HCT116 (cell line): ENCODE measurements around the gene PRRT2. TPM values are rescaled to one million over a fixed set of nuclear protein-coding genes. Genes with fewer than 3 reads are reported as not detected.
A peak's percentile ranks its signal among the peaks of the same experiment; 100 is the strongest.

Source experiments
- ATAC-seq: fragments of 200-7000 bp; cut with Tn5 transposase; 2 replicates; pipeline ENCODE4 v1.9.1; 2020; ENCODE audit warnings: mild to moderate bottlenecking, moderate library complexity
- BruUV-seq: library from RNA; stranded (reverse); fragments of 400-500 nt; replicated peaks from 2 replicates; lab custom pipeline; 2021; lab: Mats Ljungman, UMichigan
- CTCF ChIA-PET: fragments of 300-600 bp; sonication (Branson Sonifier 250); formaldehyde crosslinking; loops from one replicate; lab custom pipeline; 2021; ENCODE audit warnings: antibody characterized with exemption; lab: Charles Lee
- POLR2A ChIA-PET: fragments of 300-600, 350-600 bp; sonication (Branson Sonifier 250); formaldehyde crosslinking; loops from one replicate; lab custom pipeline; 2021; ENCODE audit warnings: antibody characterized with exemption; lab: Charles Lee
- RAD21 ChIA-PET, 2 experiments: fragments of 300-600 bp; sonication (Branson Sonifier 250); formaldehyde crosslinking; loops; one replicate each; lab custom pipeline; 2023; ENCODE audit warnings: low total read pairs in 2 of 2; ENCODE audit not compliant: uncharacterized antibody in 2 of 2, unreplicated experiment in 2 of 2, low non-redundant PET in 1 of 2; lab: Charles Lee
- DNase-seq: peaks from one replicate; pipeline ENCODE4 v3.0.0-alpha.2; 2010; ENCODE audit warnings: low read depth, low spot score
- H2AFZ ChIP-seq: fragments of 200-600 bp; shearing (Covaris generic), sonication (generic); 2 replicates; pipeline ENCODE4 v1.6.1; 2017; ENCODE audit warnings: low read depth, mixed run types, mixed read lengths, antibody characterized with exemption, low read length; ENCODE audit not compliant: poor library complexity, severe bottlenecking
- H3K27ac ChIP-seq: 2 replicates; pipeline ENCODE4 v1.5.1; 2012; ENCODE audit warnings: low read depth, low read length
- H3K27me3 ChIP-seq: fragments of 200-600 bp; sonication (generic); 2 replicates; pipeline ENCODE4 v1.6.1; 2016; ENCODE audit warnings: mixed run types, low read length, mixed read lengths; ENCODE audit not compliant: insufficient read depth
- H3K36me3 ChIP-seq, 2 experiments: fragments of 200-500 bp in 1 of 2; fragments of 200-600 bp in 1 of 2; sonication (Bioruptor generic) in 1 of 2; sonication (generic) in 1 of 2; 2 replicates each; pipeline versions ENCODE4 v1.5.1 to v1.6.1; 2014 to 2016; ENCODE audit warnings: low read length in 2 of 2, inconsistent platforms in 1 of 2, mixed read lengths in 1 of 2, mixed run types in 1 of 2; ENCODE audit not compliant: insufficient read depth in 2 of 2, control insufficient read depth in 1 of 2
- H3K4me1 ChIP-seq, 2 experiments: fragments of 200-600 bp in 1 of 2; sonication (generic) in 1 of 2; 2 replicates each; pipeline versions ENCODE4 v1.5.1 to v1.6.1; 2012 to 2017; ENCODE audit warnings: low read length in 2 of 2, inconsistent platforms in 1 of 2, mild to moderate bottlenecking in 1 of 2, mixed read lengths in 1 of 2, mixed run types in 1 of 2, moderate library complexity in 1 of 2; ENCODE audit not compliant: insufficient read depth in 2 of 2, control insufficient read depth in 1 of 2
- H3K4me2 ChIP-seq: fragments of 200-600 bp; sonication (generic); 2 replicates; pipeline ENCODE4 v1.6.1; 2017; ENCODE audit warnings: mixed run types, low read length, mixed read lengths
- H3K4me3 ChIP-seq, 2 experiments: fragments of 200-600 bp in 1 of 2; sonication (generic) in 1 of 2; replicated peaks in 1 of 2; 2 replicates each; pipeline ENCODE4 v1.5.1; 2011 to 2016; ENCODE audit warnings: low read length in 2 of 2, control low read depth in 1 of 2, low read depth in 1 of 2, mild to moderate bottlenecking in 1 of 2, mixed read lengths in 1 of 2, mixed run types in 1 of 2
- H3K79me2 ChIP-seq: fragments of 200-600 bp; sonication (generic); 2 replicates; pipeline ENCODE4 v1.6.1; 2017; ENCODE audit warnings: mild to moderate bottlenecking, mixed run types, low read length, moderate library complexity, mixed read lengths; ENCODE audit not compliant: insufficient read depth
- H3K9ac ChIP-seq: fragments of 200-600 bp; sonication (generic); 2 replicates; pipeline ENCODE4 v1.6.1; 2016; ENCODE audit warnings: low read length, mixed read lengths
- H3K9me2 ChIP-seq: fragments of 200-600 bp; sonication (generic), shearing (Covaris generic); 2 replicates; pipeline ENCODE4 v1.6.1; 2017; ENCODE audit warnings: mixed run types, mild to moderate bottlenecking, moderate library complexity; ENCODE audit not compliant: insufficient read depth
- H3K9me3 ChIP-seq, 2 experiments: fragments of 200-500 bp in 1 of 2; fragments of 200-600 bp in 1 of 2; sonication (Bioruptor generic) in 1 of 2; sonication (generic) in 1 of 2; 2 replicates each; pipeline ENCODE4 v1.6.1; 2014 to 2017; ENCODE audit warnings: low read length in 2 of 2, mixed read lengths in 2 of 2, inconsistent platforms in 1 of 2, low read depth in 1 of 2, mild to moderate bottlenecking in 1 of 2, mixed run types in 1 of 2, moderate library complexity in 1 of 2; ENCODE audit not compliant: control insufficient read depth in 1 of 2, insufficient read depth in 1 of 2
- H4K20me1 ChIP-seq: fragments of 200-600 bp; sonication (generic), shearing (Covaris generic); 2 replicates; pipeline ENCODE4 v1.6.1; 2017; ENCODE audit warnings: mixed run types, mild to moderate bottlenecking, moderate library complexity; ENCODE audit not compliant: insufficient read depth
- ELF1 ChIP-seq: IDR thresholded peaks from 2 replicates; pipeline ENCODE4 v1.6.1; 2012; ENCODE audit warnings: low read depth, borderline replicate concordance
- EZH2 ChIP-seq: fragments of 200-600 bp; sonication (generic); IDR thresholded peaks from 2 replicates; pipeline ENCODE4 v1.6.1; 2017; ENCODE audit warnings: antibody characterized with exemption, mixed run types
- EZH2phosphoT487 ChIP-seq: fragments of 200-600 bp; IDR thresholded peaks from 2 replicates; pipeline ENCODE4 v1.6.1; 2018; ENCODE audit warnings: antibody characterized with exemption, borderline replicate concordance
- JUND ChIP-seq: IDR thresholded peaks from 2 replicates; pipeline ENCODE4 v1.6.1; 2012
- MAX ChIP-seq: IDR thresholded peaks from 2 replicates; pipeline ENCODE4 v1.6.1; 2012
- REST ChIP-seq: IDR thresholded peaks from 2 replicates; pipeline ENCODE4 v1.6.1; 2012; ENCODE audit warnings: low read depth
- SIN3A ChIP-seq: IDR thresholded peaks from 2 replicates; pipeline ENCODE4 v1.6.1; 2012; ENCODE audit warnings: low read depth
- SP1 ChIP-seq: IDR thresholded peaks from 2 replicates; pipeline ENCODE4 v1.6.1; 2012; ENCODE audit warnings: low read depth
- TCF7L2 ChIP-seq: IDR thresholded peaks from 2 replicates; pipeline ENCODE4 v1.7.0; 2011; ENCODE audit warnings: borderline replicate concordance, inconsistent platforms; ENCODE audit not compliant: insufficient read depth, insufficient read length; ENCODE audit errors: extremely low read depth
- ZBTB33 ChIP-seq: IDR thresholded peaks from 2 replicates; pipeline ENCODE4 v1.6.1; 2011; ENCODE audit warnings: mild to moderate bottlenecking, low read length, moderate library complexity; ENCODE audit not compliant: insufficient replicate concordance; ENCODE audit errors: extremely low read depth
- ZFX ChIP-seq: fragments of 450-650 bp; IDR thresholded peaks from 2 replicates; pipeline ENCODE4 v1.6.1; 2017
- ZNF274 ChIP-seq: fragments of 200-500 bp; sonication (Bioruptor generic); IDR thresholded peaks from 2 replicates; pipeline ENCODE4 v1.6.1; 2014; ENCODE audit warnings: mild to moderate bottlenecking, low read depth, low read length, inconsistent platforms
- intact Hi-C: fragments of 100-400 bp; cut with micrococcal nuclease; formaldehyde crosslinking; loops from 2 replicates; pipeline ENCODE4 v1.10.0; 2022
- total RNA-seq: library from RNA; stranded (reverse); gene quantifications from one replicate; pipeline ENCODE4 v1.2.1, GENCODE V29; 2021; ENCODE audit not compliant: unreplicated experiment

The PRRT2 gene
- total RNA-seq, 1 experiment from 2014 or later, result 4.0 TPM

- H3K27ac ChIP-seq, result no peak overlapping the region
- H3K79me2 ChIP-seq, result peaks cover 20% of the 10 kb centered on the region
- H3K4me3 ChIP-seq, result no peak overlapping the region
- no peaks in the 10 kb centered on the region for H4K20me1 ChIP-seq
- H3K27me3 ChIP-seq, result no peaks in the 10 kb centered on the region
- BruUV-seq, result TSS peak; percentile 4
- TF ChIP-seq REST, result no peak
- TF ChIP-seq SIN3A, result no peak
- no peak for TF ChIP-seq ZFX
- no peak for TF ChIP-seq SP1
- TF ChIP-seq EZH2phosphoT487, result no peak
- no peaks in the 10 kb centered on the region for H3K9me2 ChIP-seq
- peaks cover 0 to 9% of the 10 kb centered on the region in 2 experiments; a peak in 1 of 4 replicates for H3K4me1 ChIP-seq
- H3K4me2 ChIP-seq, result no peak overlapping the region
- ChIA-PET RAD21 (no interaction called here), CTCF (interaction anchor here (2.3 kb wide), 1 partner anchor 9 kb away, joined by 12 read pairs; no protein-coding TSS in a partner anchor), POLR2A (no interaction called here)
- H3K9ac ChIP-seq, result no peak overlapping the region
- no peaks in the 10 kb centered on the region for H3K9me3 ChIP-seq
- H3K36me3 ChIP-seq, result peaks cover 10 to 17% of the 10 kb centered on the region in 2 experiments
- no peak overlapping the region for H2AFZ ChIP-seq
- DNase-seq (no peak), ATAC-seq (no peak)
- intact Hi-C loops, result no loop called here
Observed at GRCh38 chr16:29858149-29858849, 46.3 kb downstream of the PRRT2 start.

- H3K27ac ChIP-seq, result no peak overlapping the region
- intact Hi-C loops, result no loop called here
- no TSS peak for BruUV-seq
- H3K4me2 ChIP-seq, result no peak overlapping the region
- no peak overlapping the region for H3K4me3 ChIP-seq
- peaks cover 20% of the 10 kb centered on the region for H3K79me2 ChIP-seq
- H4K20me1 ChIP-seq, result no peaks in the 10 kb centered on the region
- no peak for TF ChIP-seq JUND
- no peak for TF ChIP-seq TCF7L2
- TF ChIP-seq EZH2phosphoT487, result no peak
- TF ChIP-seq ZBTB33, result no peak
- no peak for TF ChIP-seq ZNF274
- no peak for TF ChIP-seq EZH2
- no peak for TF ChIP-seq ELF1
- no peak for TF ChIP-seq MAX
- CTCF ChIA-PET, result interaction anchor here (2.3 kb wide), 1 partner anchor 10 kb away, joined by 12 read pairs; no protein-coding TSS in a partner anchor
- no peaks in the 10 kb centered on the region for H3K9me3 ChIP-seq
- H3K36me3 ChIP-seq, result peaks cover 10 to 17% of the 10 kb centered on the region in 2 experiments
- H2AFZ ChIP-seq, result no peak overlapping the region
- no peaks in the 10 kb centered on the region for H3K9me2 ChIP-seq
- H3K9ac ChIP-seq, result no peak overlapping the region
- DNase-seq, result no peak
- RAD21 ChIA-PET, result no interaction called here
- POLR2A ChIA-PET, result no interaction called here
- peaks cover 0 to 15% of the 10 kb centered on the region in 2 experiments; a peak in 3 of 4 replicates for H3K4me1 ChIP-seq
- ATAC-seq, result no peak
- H3K27me3 ChIP-seq, result no peaks in the 10 kb centered on the region
Observed at GRCh38 chr16:29858974-29859373, 47.0 kb downstream of the PRRT2 start.
